Endothelial cell of umbilical vein (primary cell): Measurements from ENCODE around the gene NBEAL2. TPM values are rescaled to one million over a fixed set of nuclear protein-coding genes. Genes with fewer than 3 reads are reported as not detected.

Experiments
- BruUV-seq: library from RNA; stranded (reverse); fragments of 400-500 nt; replicated peaks from 2 replicates; lab custom pipeline; 2021; lab: Mats Ljungman, UMichigan
- CTCF ChIA-PET: fragments of 300-600, 350-600 bp; sonication (Branson Sonifier 250); formaldehyde crosslinking; loops from one replicate; lab custom pipeline; 2021; ENCODE audit warnings: antibody characterized with exemption, inconsistent platforms; lab: Charles Lee
- POLR2A ChIA-PET: fragments of 300-600, 350-600 bp; sonication (Branson Sonifier 250); formaldehyde crosslinking; loops from one replicate; lab custom pipeline; 2021; ENCODE audit warnings: antibody characterized with exemption, inconsistent platforms; lab: Charles Lee
- DNase-seq: peaks from one replicate; pipeline ENCODE4 v3.0.0-alpha.2; 2011; ENCODE audit warnings: low read depth, low spot score
- FAIRE-seq: peaks from 2 replicates; lab custom pipeline; 2011; peaks lifted over from hg19 to GRCh38; lab: Jason Lieb, UNC
- H2AFZ ChIP-seq: 2 replicates; pipeline ENCODE4 v1.6.0; 2012; ENCODE audit warnings: low read depth, low read length, control low read depth, inconsistent platforms
- H3K27ac ChIP-seq: 2 replicates; pipeline ENCODE4 v1.5.1; 2011; ENCODE audit warnings: low read depth, mild to moderate bottlenecking, control low read depth, low read length, moderate library complexity; ENCODE audit not compliant: insufficient read depth
- H3K27me3 ChIP-seq, 2 experiments: 2 replicates each; pipeline versions ENCODE4 v1.6.0 to v1.6.1; 2011; ENCODE audit warnings: low read length in 2 of 2, mixed read lengths in 1 of 2; ENCODE audit not compliant: control insufficient read depth in 2 of 2, insufficient read depth in 2 of 2
- H3K36me3 ChIP-seq, 2 experiments: 2 replicates in 1 of 2; 3 replicates in 1 of 2; pipeline ENCODE4 v1.5.1; 2011; ENCODE audit warnings: low read length in 2 of 2, mild to moderate bottlenecking in 1 of 2, moderate library complexity in 1 of 2; ENCODE audit not compliant: control insufficient read depth in 2 of 2, insufficient read depth in 2 of 2; ENCODE audit errors: extremely low read depth in 1 of 2
- H3K4me1 ChIP-seq: 3 replicates; pipeline ENCODE4 v1.5.1; 2011; ENCODE audit warnings: mild to moderate bottlenecking, low read length; ENCODE audit not compliant: control insufficient read depth, insufficient read depth; ENCODE audit errors: extremely low read depth
- H3K4me2 ChIP-seq: 2 replicates; pipeline ENCODE4 v1.6.1; 2011; ENCODE audit warnings: low read length, control low read depth, mixed read lengths; ENCODE audit not compliant: insufficient read depth
- H3K4me3 ChIP-seq, 3 experiments: fragments of 200-600 bp in 1 of 3; sonication (generic), shearing (Covaris generic) in 1 of 3; replicated peaks in 1 of 3; 2 replicates each; pipeline ENCODE4 v1.5.1; 2011 to 2016; ENCODE audit warnings: control low read depth in 3 of 3, low read length in 3 of 3, mild to moderate bottlenecking in 2 of 3, inconsistent platforms in 1 of 3, low read depth in 1 of 3, moderate library complexity in 1 of 3; ENCODE audit not compliant: insufficient read depth in 1 of 3
- H3K79me2 ChIP-seq: 2 replicates; pipeline ENCODE4 v1.6.0; 2012; ENCODE audit warnings: low read length, inconsistent platforms; ENCODE audit not compliant: control insufficient read depth, insufficient read depth
- H3K9ac ChIP-seq: replicated peaks from 2 replicates; pipeline ENCODE3; 2011; ENCODE audit warnings: low read length, control low read depth; ENCODE audit not compliant: insufficient read depth; ENCODE audit errors: extremely low read depth
- H3K9me1 ChIP-seq: replicated peaks from 3 replicates; pipeline ENCODE4 v1.6.0; 2011; ENCODE audit warnings: mild to moderate bottlenecking, low read length; ENCODE audit not compliant: control insufficient read depth, insufficient read depth; ENCODE audit errors: extremely low read depth
- H3K9me3 ChIP-seq: replicated peaks from 2 replicates; pipeline ENCODE4 v1.5.1; 2012; ENCODE audit warnings: low read length, inconsistent platforms; ENCODE audit not compliant: control insufficient read depth, insufficient read depth
- H4K20me1 ChIP-seq: replicated peaks from 2 replicates; pipeline ENCODE3; 2011; ENCODE audit warnings: mild to moderate bottlenecking, low read length; ENCODE audit not compliant: control insufficient read depth, insufficient read depth; ENCODE audit errors: extremely low read depth
- EZH2 ChIP-seq: IDR thresholded peaks from 2 replicates; pipeline ENCODE4 v1.6.1; 2012; ENCODE audit warnings: borderline replicate concordance, low read depth, mild to moderate bottlenecking, moderate library complexity, low read length, inconsistent platforms; ENCODE audit not compliant: severe bottlenecking
- FOS ChIP-seq: IDR thresholded peaks from 2 replicates; pipeline ENCODE4 v1.6.1; 2011; ENCODE audit warnings: mild to moderate bottlenecking, low read length, moderate library complexity, borderline replicate concordance; ENCODE audit not compliant: insufficient read depth
- GATA2 ChIP-seq: IDR thresholded peaks from 2 replicates; pipeline ENCODE4 v1.7.0; 2011; ENCODE audit warnings: low read depth, mild to moderate bottlenecking, moderate library complexity, mixed read lengths, low read length; ENCODE audit not compliant: insufficient read length, insufficient read depth
- JUN ChIP-seq: IDR thresholded peaks from 2 replicates; pipeline ENCODE4 v1.6.1; 2011; ENCODE audit warnings: borderline replicate concordance, low read depth; ENCODE audit not compliant: insufficient read length, insufficient read depth
- MYC ChIP-seq: IDR thresholded peaks from one replicate; pipeline ENCODE4 v1.6.1; 2011; ENCODE audit warnings: mild to moderate bottlenecking, low read depth, low read length
- POLR2A ChIP-seq: IDR thresholded peaks from 2 replicates; pipeline ENCODE4 v1.6.1; 2012; ENCODE audit warnings: low read depth, mild to moderate bottlenecking, control low read depth, low read length
- POLR2AphosphoS5 ChIP-seq: IDR thresholded peaks from 2 replicates; pipeline ENCODE4 v1.6.1; 2012; ENCODE audit warnings: low read depth, mild to moderate bottlenecking, control low read depth, low read length, moderate library complexity; ENCODE audit not compliant: insufficient read depth
- dilution Hi-C: fragments of 300-500 bp; cut with MboI; formaldehyde crosslinking; loops from one replicate; pipeline ENCODE4 v1.15.0; 2019; ENCODE audit warnings: low sequenced_read_pairs; ENCODE audit not compliant: extremely low pct_ligation_motif_present
- intact Hi-C: fragments of 100-400 bp; cut with micrococcal nuclease; formaldehyde crosslinking; loops from one replicate; pipeline ENCODE4 v1.10.0; 2022
- polyA plus RNA-seq, 4 experiments: library from polyadenylated mRNA; depleted of rRNA in 3 of 4; stranded (reverse) in 3 of 4; unstranded in 1 of 4; fragments of >200 nt; gene quantifications; 2 replicates each; pipeline versions ENCODE4 v1.2.1 to v1.2.3, GENCODE V29; 2011 to 2012; ENCODE audit warnings: missing spikeins in 1 of 4
- total RNA-seq: library from RNA; stranded (reverse); gene quantifications from 2 replicates; pipeline ENCODE4 v1.2.3, GENCODE V29; 2021
- TF ChIP-seq, protein P1 (sequence below), 2 donors: IDR thresholded peaks; 1 replicate in 1 of 2; 2 replicates in 1 of 2; pipeline ENCODE4 v1.5.1; 2011; ENCODE audit warnings: low read length in 2 of 2, mild to moderate bottlenecking in 2 of 2, moderate library complexity in 2 of 2, control low read depth in 1 of 2, inconsistent platforms in 1 of 2, low read depth in 1 of 2; ENCODE audit not compliant: insufficient read depth in 1 of 2; ENCODE audit errors: extremely low read depth in 1 of 2
- TF ChIP-seq, protein P2 (sequence below): IDR thresholded peaks from 2 replicates; pipeline ENCODE4 v1.6.1; 2011; ENCODE audit not compliant: insufficient read depth, insufficient read length

NBEAL2 gene
- total and polyA plus RNA-seq, 2 donors (not counting 3 experiments of a cell fraction or from before 2014, with no cell fraction given), result 48.0 to 84.7 TPM

DNA sequence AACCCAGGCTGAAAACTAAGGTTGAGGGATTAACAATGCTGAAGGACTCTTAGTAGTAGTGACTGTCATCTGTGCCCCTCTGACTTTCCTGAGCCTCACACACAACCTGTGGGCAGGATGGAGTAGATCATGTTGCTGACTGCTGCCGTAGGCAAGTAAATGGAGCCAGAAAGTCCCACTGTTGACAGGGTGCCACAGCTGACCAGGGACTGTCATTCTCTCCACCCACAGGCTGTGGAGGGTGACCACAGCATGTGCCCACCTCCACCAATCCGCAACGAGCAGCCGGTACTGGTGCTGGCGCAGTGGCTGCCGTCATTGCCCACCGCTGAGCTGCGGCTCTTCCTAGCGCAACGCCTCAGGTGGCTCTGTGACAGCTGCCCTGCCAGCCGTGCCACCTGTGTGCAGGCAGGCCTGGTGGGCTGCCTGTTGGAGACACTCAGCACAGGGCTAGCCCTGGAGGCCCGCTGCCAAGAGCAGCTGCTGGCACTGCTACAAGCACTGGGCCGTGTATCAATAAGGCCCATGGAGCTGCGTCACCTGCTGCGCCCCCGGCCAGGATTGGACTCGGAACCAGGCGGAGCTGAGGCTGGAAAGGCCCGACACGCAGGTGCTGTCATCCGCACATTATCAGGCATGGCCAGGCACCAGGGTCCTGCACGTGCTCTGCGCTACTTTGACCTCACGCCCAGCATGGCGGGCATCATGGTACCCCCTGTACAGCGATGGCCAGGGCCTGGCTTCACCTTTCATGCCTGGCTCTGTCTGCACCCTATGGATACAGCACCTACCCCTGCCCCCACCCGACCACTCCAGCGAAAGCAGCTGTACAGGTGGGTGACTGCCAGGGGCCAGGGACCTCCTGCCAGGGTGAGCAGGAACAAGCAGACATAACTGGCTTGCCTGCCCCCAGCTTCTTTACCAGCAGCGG lies 15.6 kb downstream of the NBEAL2 start:
- H4K20me1 ChIP-seq, result no peaks in the 10 kb centered on the region
- no peak for FAIRE-seq

More for the DNA sequence above, 15.6 kb downstream of the NBEAL2 start:
- no peaks in the 10 kb centered on the region for H3K79me2 ChIP-seq
- H3K4me2 ChIP-seq, result no peak overlapping the region
- peaks cover 0 to 14% of the 10 kb centered on the region in 2 experiments for H3K36me3 ChIP-seq
- TF ChIP-seq POLR2AphosphoS5, result no peak
- TF ChIP-seq, protein P1, sequence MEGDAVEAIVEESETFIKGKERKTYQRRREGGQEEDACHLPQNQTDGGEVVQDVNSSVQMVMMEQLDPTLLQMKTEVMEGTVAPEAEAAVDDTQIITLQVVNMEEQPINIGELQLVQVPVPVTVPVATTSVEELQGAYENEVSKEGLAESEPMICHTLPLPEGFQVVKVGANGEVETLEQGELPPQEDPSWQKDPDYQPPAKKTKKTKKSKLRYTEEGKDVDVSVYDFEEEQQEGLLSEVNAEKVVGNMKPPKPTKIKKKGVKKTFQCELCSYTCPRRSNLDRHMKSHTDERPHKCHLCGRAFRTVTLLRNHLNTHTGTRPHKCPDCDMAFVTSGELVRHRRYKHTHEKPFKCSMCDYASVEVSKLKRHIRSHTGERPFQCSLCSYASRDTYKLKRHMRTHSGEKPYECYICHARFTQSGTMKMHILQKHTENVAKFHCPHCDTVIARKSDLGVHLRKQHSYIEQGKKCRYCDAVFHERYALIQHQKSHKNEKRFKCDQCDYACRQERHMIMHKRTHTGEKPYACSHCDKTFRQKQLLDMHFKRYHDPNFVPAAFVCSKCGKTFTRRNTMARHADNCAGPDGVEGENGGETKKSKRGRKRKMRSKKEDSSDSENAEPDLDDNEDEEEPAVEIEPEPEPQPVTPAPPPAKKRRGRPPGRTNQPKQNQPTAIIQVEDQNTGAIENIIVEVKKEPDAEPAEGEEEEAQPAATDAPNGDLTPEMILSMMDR (IDR thresholded peaks at IDR 0.05; ENCODE audit: extremely low read depth in 1 of 2, insufficient read depth in 1 of 2, low read depth in 1 of 2, low read length in 2 of 2), result no peak
- TF ChIP-seq MYC, result no peak
- TF ChIP-seq POLR2A, result no peak
- no peak for TF ChIP-seq GATA2
- TF ChIP-seq, protein P2, sequence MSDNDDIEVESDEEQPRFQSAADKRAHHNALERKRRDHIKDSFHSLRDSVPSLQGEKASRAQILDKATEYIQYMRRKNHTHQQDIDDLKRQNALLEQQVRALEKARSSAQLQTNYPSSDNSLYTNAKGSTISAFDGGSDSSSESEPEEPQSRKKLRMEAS, result no peak
- no peak for TF ChIP-seq EZH2
- no peak for TF ChIP-seq FOS
- no peak for TF ChIP-seq JUN
- H3K9me1 ChIP-seq, result no peaks in the 10 kb centered on the region
- no peaks in the 10 kb centered on the region for H3K27me3 ChIP-seq
- no peak overlapping the region for H3K27ac ChIP-seq
- dilution Hi-C loops (no loop called here), intact Hi-C loops (loop anchor here (10.0 kb wide), 1 partner anchor 290 kb away; the partner anchor contains the start of gene TMIE)
- CTCF ChIA-PET, result interaction anchor here (0.7 to 1.9 kb wide), 3 partner anchors 13 to 72 kb away, joined by 5 to 6 read pairs (median 6); no protein-coding TSS in a partner anchor
- no peaks in the 10 kb centered on the region for H3K9me3 ChIP-seq
- H3K4me3 ChIP-seq, result no peak overlapping the region
- H3K4me1 ChIP-seq, result no peaks in the 10 kb centered on the region
- DNase-seq, result no peak
- no peak overlapping the region for H3K9ac ChIP-seq
- BruUV-seq, result no TSS peak
- POLR2A ChIA-PET, result no interaction called here
- H2AFZ ChIP-seq, result no peak overlapping the region
